Measurements from ENCODE around the gene LGMN. TPM values are rescaled to one million over a fixed set of nuclear protein-coding genes. Genes with fewer than 3 reads are reported as not detected.

Gene LGMN
- total and polyA plus RNA-seq, 2 of the 13 experiments (the other 11 are each of a cell fraction or from before 2014, with no cell fraction given), result 28.9 to 76.4 TPM

- peak; percentile 85; the same call in 1 of the 2 replicates for TF ChIP-seq ZFP91 (CRISPR knock-in tag; IDR thresholded peaks at IDR 0.05; ENCODE audit: borderline replicate concordance)
- no peak for TF ChIP-seq GLMP (CRISPR knock-in tag; IDR thresholded peaks at IDR 0.05; ENCODE audit: borderline replicate concordance)
- TF ChIP-seq FOXM1 (CRISPR knock-in tag; IDR thresholded peaks at IDR 0.05), result no peak
- no peak for TF ChIP-seq ZNF383 (CRISPR knock-in tag; IDR thresholded peaks at IDR 0.05; ENCODE audit: borderline replicate concordance)
- no peak for TF ChIP-seq SOX6 (IDR thresholded peaks at IDR 0.05)
- peak; percentile 69 for TF ChIP-seq SOX6 (CRISPR knock-in tag; IDR thresholded peaks at IDR 0.05)
- no peak; the same call in 1 of the 2 replicates for TF ChIP-seq ZNF431 (CRISPR knock-in tag; IDR thresholded peaks at IDR 0.05; ENCODE audit: borderline replicate concordance, low read depth)
- TF ChIP-seq TCF7L2 (IDR thresholded peaks at IDR 0.05; ENCODE audit: low read depth, low read length), result no peak
- peak; percentile 72; the same call in 1 of the 2 replicates for TF ChIP-seq ZNF784 (CRISPR knock-in tag; IDR thresholded peaks at IDR 0.05; ENCODE audit: borderline replicate concordance)
- peak; percentile 21; the same call in 1 of the 2 replicates for TF ChIP-seq ZHX1 (CRISPR knock-in tag; IDR thresholded peaks at IDR 0.05; ENCODE audit: low read depth)
- TF ChIP-seq ZSCAN31 (CRISPR knock-in tag; IDR thresholded peaks at IDR 0.05; ENCODE audit: low read depth), result no peak; the same call in 1 of the 2 replicates
- 0 out of 2 replicates have a peak, but pooled peaks have one; percentile 78 for TF ChIP-seq ZNF138 (CRISPR knock-in tag; IDR thresholded peaks at IDR 0.05; ENCODE audit: low read depth)
- TF ChIP-seq MIXL1 (CRISPR knock-in tag; IDR thresholded peaks at IDR 0.05), result no peak
- peak; percentile 94 for TF ChIP-seq DRAP1 (CRISPR knock-in tag; IDR thresholded peaks at IDR 0.05)
- TF ChIP-seq HOMEZ (CRISPR knock-in tag; IDR thresholded peaks at IDR 0.05; ENCODE audit: low read depth), result 0 out of 2 replicates have a peak, but pooled peaks have one; percentile 8
- TF ChIP-seq ZNF343 (CRISPR knock-in tag; IDR thresholded peaks at IDR 0.05), result no peak
- TF ChIP-seq ATM (IDR thresholded peaks at IDR 0.05; ENCODE audit: borderline replicate concordance), result no peak
- no peak for TF ChIP-seq HMG20A (CRISPR knock-in tag; IDR thresholded peaks at IDR 0.05; ENCODE audit: borderline replicate concordance)
- no peak; the same call in 1 of the 2 replicates for TF ChIP-seq ZNF691 (CRISPR knock-in tag; IDR thresholded peaks at IDR 0.05; ENCODE audit: borderline replicate concordance, low read depth)
These were observed 45.5 kb upstream of the LGMN start, which contains the start of gene GOLGA5 (continued) for GRCh38 chr14:92793709-92794546.
